GM12878 (cell line): ENCODE measurements around the gene MRPS23. TPM values are rescaled to one million over a fixed set of nuclear protein-coding genes. Genes with fewer than 3 reads are reported as not detected.

Experiments
- ATAC-seq: fragments of 200-7000 bp; cut with Tn5 transposase; 3 replicates; pipeline ENCODE4 v1.9.1; 2020; ENCODE audit warnings: mild to moderate bottlenecking, moderate library complexity
- BruUV-seq: library from RNA; stranded (reverse); fragments of 400-500 nt; replicated peaks from 2 replicates; lab custom pipeline; 2021; lab: Mats Ljungman, UMichigan
- CTCF ChIA-PET: fragments of 300-600 bp; sonication (Branson Sonifier 250); formaldehyde crosslinking; extraction: SDS; loops from one replicate; lab custom pipeline; 2021; ENCODE audit warnings: inconsistent platforms; lab: Yijun Ruan, JAX
- POLR2A ChIA-PET: fragments of 350-600 bp; formaldehyde crosslinking; extraction: SDS; loops from one replicate; lab custom pipeline; 2021; ENCODE audit warnings: inconsistent platforms; lab: Charles Lee
- RAD21 ChIA-PET: fragments of 300-600 bp; sonication (Branson Sonifier 250); formaldehyde crosslinking; loops from one replicate; lab custom pipeline; 2023; ENCODE audit warnings: antibody characterized with exemption; ENCODE audit not compliant: unreplicated experiment; lab: Charles Lee
- SMC1A ChIA-PET: fragments of 300-600 bp; sonication (Branson Sonifier 250); formaldehyde crosslinking; loops from one replicate; lab custom pipeline; 2023; ENCODE audit not compliant: unreplicated experiment, uncharacterized antibody; lab: Charles Lee
- DNase-seq: peaks from one replicate; pipeline ENCODE4 v3.0.0-alpha.2; 2011; ENCODE audit warnings: low read depth, low spot score
- FAIRE-seq: peaks from 3 replicates; lab custom pipeline; 2011; peaks lifted over from hg19 to GRCh38; lab: Jason Lieb, UNC
- H2AFZ ChIP-seq: 2 replicates; pipeline ENCODE4 v1.6.0; 2011; ENCODE audit warnings: low read depth, low read length, control low read depth; ENCODE audit not compliant: control insufficient read depth
- H3K27ac ChIP-seq: 2 replicates; pipeline ENCODE4 v1.5.1; 2011; ENCODE audit warnings: control low read depth; ENCODE audit not compliant: control insufficient read depth, insufficient read depth
- H3K27me3 ChIP-seq, 2 experiments: replicated peaks in 1 of 2; 2 replicates each; pipeline versions ENCODE4 v1.6.0 to v1.6.1; 2011; ENCODE audit warnings: low read length in 1 of 2; ENCODE audit not compliant: control insufficient read depth in 2 of 2, insufficient read depth in 2 of 2
- H3K36me3 ChIP-seq, 2 experiments: 2 replicates each; pipeline ENCODE4 v1.5.1; 2011; ENCODE audit warnings: low read length in 1 of 2; ENCODE audit not compliant: control insufficient read depth in 2 of 2, insufficient read depth in 2 of 2
- H3K4me1 ChIP-seq: 2 replicates; pipeline ENCODE4 v1.6.1; 2011; ENCODE audit warnings: mild to moderate bottlenecking, low read length, moderate library complexity, mixed read lengths; ENCODE audit not compliant: control insufficient read depth, insufficient read depth
- H3K4me2 ChIP-seq: 2 replicates; pipeline ENCODE4 v1.6.0; 2011; ENCODE audit warnings: control low read depth; ENCODE audit not compliant: control insufficient read depth, insufficient read depth
- H3K4me3 ChIP-seq: fragments of 200-600 bp; sonication (generic); 2 replicates; pipeline ENCODE4 v1.5.1; 2016
- H3K79me2 ChIP-seq: 2 replicates; pipeline ENCODE4 v1.6.0; 2011; ENCODE audit warnings: low read length; ENCODE audit not compliant: control insufficient read depth, insufficient read depth
- H3K9ac ChIP-seq: 2 replicates; pipeline ENCODE4 v1.8.0; 2011; ENCODE audit warnings: low read length, control low read depth, mixed read lengths; ENCODE audit not compliant: control insufficient read depth, insufficient read depth
- H3K9me3 ChIP-seq: replicated peaks from 3 replicates; pipeline ENCODE4 v1.5.1; 2011; ENCODE audit warnings: mild to moderate bottlenecking, low read length; ENCODE audit not compliant: control insufficient read depth, insufficient read depth
- H4K20me1 ChIP-seq: 2 replicates; pipeline ENCODE4 v1.6.0; 2011; ENCODE audit not compliant: control insufficient read depth, insufficient read depth
- BMI1 ChIP-seq: fragments of 450-650 bp; IDR thresholded peaks from 2 replicates; pipeline ENCODE4 v1.6.1; 2016; ENCODE audit warnings: mild to moderate bottlenecking, moderate library complexity, borderline replicate concordance
- CUX1 ChIP-seq: IDR thresholded peaks from 2 replicates; pipeline ENCODE4 v1.6.1; 2012; ENCODE audit warnings: improper control_type of control experiment, low read depth, low read length; ENCODE audit not compliant: insufficient replicate concordance
- E2F8 ChIP-seq: fragments of 450-650 bp; IDR thresholded peaks from 2 replicates; pipeline ENCODE4 v1.6.1; 2018; ENCODE audit warnings: mild to moderate bottlenecking, low read depth, moderate library complexity; ENCODE audit not compliant: partially characterized antibody
- GABPA ChIP-seq: IDR thresholded peaks from 2 replicates; pipeline ENCODE4 v1.6.1; 2014; ENCODE audit warnings: antibody characterized with exemption, low read depth, mild to moderate bottlenecking, inconsistent platforms
- KAT2A ChIP-seq: conservative IDR thresholded peaks from 2 replicates; pipeline ENCODE4 v1.6.1; 2011; ENCODE audit warnings: low read depth, low read length; ENCODE audit not compliant: control insufficient read depth
- KDM1A ChIP-seq: fragments of 200-600 bp; sonication (generic); IDR thresholded peaks from 2 replicates; pipeline ENCODE4 v1.6.1; 2016; ENCODE audit warnings: borderline replicate concordance
- MEF2A ChIP-seq: IDR thresholded peaks from 2 replicates; pipeline ENCODE4 v1.6.1; 2011; ENCODE audit warnings: low read depth, mild to moderate bottlenecking, low read length, moderate library complexity; ENCODE audit not compliant: insufficient read depth
- NFIC ChIP-seq: IDR thresholded peaks from 2 replicates; pipeline ENCODE4 v1.6.1; 2012; ENCODE audit warnings: low read depth, mild to moderate bottlenecking, inconsistent platforms, low read length, moderate library complexity
- RELA ChIP-seq: fragments of 450-650 bp; IDR thresholded peaks from 2 replicates; pipeline ENCODE4 v1.8.0; 2014; ENCODE audit warnings: borderline replicate concordance; ENCODE audit not compliant: partially characterized antibody
- SMAD1 ChIP-seq: fragments of 450-650 bp; IDR thresholded peaks from 2 replicates; pipeline ENCODE4 v1.6.1; 2018; ENCODE audit warnings: mild to moderate bottlenecking, low read depth; ENCODE audit not compliant: partially characterized antibody
- WGBS: methylation state at CpG from one replicate; pipeline ENCODE4 v1.1.6; 2016; ENCODE audit warnings: low lambda C conversion rate; ENCODE audit not compliant: insufficient replicate concordance, insufficient coverage; ENCODE audit errors: missing lambda C conversion rate; 5-methylcytosine and 5-hydroxymethylcytosine counted together
- in situ Hi-C: fragments of 300-500 bp; cut with MboI; formaldehyde crosslinking; loops from 9 replicates; pipeline ENCODE4 v1.14.3; 2018; ENCODE audit warnings: mixed read lengths
- intact Hi-C: fragments of 100-400 bp; cut with micrococcal nuclease; formaldehyde crosslinking; loops from one replicate; pipeline ENCODE4 v1.14.2; 2022; ENCODE audit not compliant: unreplicated experiment
- polyA plus RNA-seq, 11 experiments: library from polyadenylated mRNA; depleted of rRNA in 4 of 11; unstranded in 6 of 11; stranded (reverse) in 5 of 11; fragments of >200 nt; fragmentation: Nextera tagmentation in 4 of 11; fragmentation: Illumina TruSeq in 1 of 11; extraction: Ambion mirVana in 4 of 11; extraction: Trizol in 1 of 11; gene quantifications; 1 replicate in 1 of 11; 2 replicates in 10 of 11; pipeline versions ENCODE4 v1.2.1 to v1.2.3, GENCODE V29; 2011 to 2016; ENCODE audit warnings: inconsistent platforms in 2 of 11, missing spikeins in 2 of 11, low read depth in 1 of 11
- total RNA-seq, 4 experiments: library from RNA; depleted of rRNA in 3 of 4; stranded (reverse); fragments of >200 nt in 3 of 4; fragmentation: Illumina TruSeq in 1 of 4; extraction: Trizol in 1 of 4; gene quantifications; 2 replicates each; pipeline versions ENCODE4 v1.2.1 to v1.2.3, GENCODE V29; 2013 to 2021
- TF ChIP-seq, protein P1 (sequence below): IDR thresholded peaks from 2 replicates; pipeline ENCODE4 v1.6.1; 2012; ENCODE audit warnings: low read depth, low read length, improper control_type of control experiment

MRPS23 gene
- total and polyA plus RNA-seq, 10 of the 15 experiments (the other 5 are each of a cell fraction or from before 2014, with no cell fraction given), result 65.3 to 237 (median 87.9) TPM

- no peak for TF ChIP-seq CUX1
- TF ChIP-seq, protein P1, sequence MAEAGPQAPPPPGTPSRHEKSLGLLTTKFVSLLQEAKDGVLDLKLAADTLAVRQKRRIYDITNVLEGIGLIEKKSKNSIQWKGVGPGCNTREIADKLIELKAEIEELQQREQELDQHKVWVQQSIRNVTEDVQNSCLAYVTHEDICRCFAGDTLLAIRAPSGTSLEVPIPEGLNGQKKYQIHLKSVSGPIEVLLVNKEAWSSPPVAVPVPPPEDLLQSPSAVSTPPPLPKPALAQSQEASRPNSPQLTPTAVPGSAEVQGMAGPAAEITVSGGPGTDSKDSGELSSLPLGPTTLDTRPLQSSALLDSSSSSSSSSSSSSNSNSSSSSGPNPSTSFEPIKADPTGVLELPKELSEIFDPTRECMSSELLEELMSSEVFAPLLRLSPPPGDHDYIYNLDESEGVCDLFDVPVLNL, result no peak
- no peak for TF ChIP-seq RELA
Measured at GRCh38 chr17:57866723-57867122, 16.9 kb upstream of the MRPS23 start (continued).

GRCh38 chr17:57866319-57866718, 16.5 kb upstream of the MRPS23 start:
- in situ Hi-C loops, result no loop called here
- H3K27ac ChIP-seq, result no peak overlapping the region
- H3K79me2 ChIP-seq, result no peaks in the 10 kb centered on the region
- ChIA-PET RAD21 (interaction anchor here (1.1 to 1.8 kb wide), 2 partner anchors 37 to 127 kb away, joined by 4 to 6 read pairs; no protein-coding TSS in a partner anchor), POLR2A (no interaction called here), SMC1A (interaction anchor here (0.7 to 14.5 kb wide), 3 partner anchors 13 to 133 kb away, joined by 3 to 341 read pairs (median 3); no protein-coding TSS in a partner anchor), CTCF (interaction anchor here (0.9 to 5.9 kb wide), 4 partner anchors 8 to 134 kb away, joined by 3 to 50 read pairs (median 18); no protein-coding TSS in a partner anchor)
- no peaks in the 10 kb centered on the region; a peak in 1 of 4 replicates for H3K27me3 ChIP-seq
- H3K4me1 ChIP-seq, result peaks cover 18% of the 10 kb centered on the region
- H2AFZ ChIP-seq, result no peak overlapping the region
- no peak overlapping the region for H3K4me3 ChIP-seq
- intact Hi-C loops, result no loop called here
- no peak overlapping the region for H3K4me2 ChIP-seq
- 52% methylated on average over 10 of the region's 10 CpGs for WGBS
- TF ChIP-seq KAT2A, result no peak
- no peak for TF ChIP-seq MEF2A
- TF ChIP-seq BMI1, result no peak
- TF ChIP-seq E2F8, result no peak
- no peak for TF ChIP-seq NFIC
- no peak for TF ChIP-seq KDM1A
- no peak for TF ChIP-seq GABPA
- no peak for TF ChIP-seq SMAD1
- BruUV-seq, result no TSS peak
- H3K9me3 ChIP-seq, result no peaks in the 10 kb centered on the region; the same call in 2 of the 3 replicates
- H3K9ac ChIP-seq, result no peak overlapping the region
- no peaks in the 10 kb centered on the region for H4K20me1 ChIP-seq
- no peak for DNase-seq
- H3K36me3 ChIP-seq, result no peaks in the 10 kb centered on the region
- FAIRE-seq, result no peak
- ATAC-seq, result no peak
